Panc1 (cell line): ENCODE measurements around the gene DYDC1. TPM values are rescaled to one million over a fixed set of nuclear protein-coding genes. Genes with fewer than 3 reads are reported as not detected.

Experiments used
- ATAC-seq: fragments of 200-7000 bp; cut with Tn5 transposase; 2 replicates; pipeline ENCODE4 v1.9.1; 2020; ENCODE audit warnings: mild to moderate bottlenecking, moderate library complexity
- BruUV-seq: library from RNA; stranded (reverse); fragments of 400-500 nt; replicated peaks from 2 replicates; lab custom pipeline; 2021; lab: Mats Ljungman, UMichigan
- CTCF ChIA-PET: fragments of 300-600 bp; sonication (Branson Sonifier 250); formaldehyde crosslinking; loops from one replicate; lab custom pipeline; 2022; ENCODE audit warnings: antibody characterized with exemption; lab: Charles Lee
- POLR2A ChIA-PET: fragments of 300-600 bp; sonication (Branson Sonifier 250); formaldehyde crosslinking; loops from one replicate; lab custom pipeline; 2022; ENCODE audit warnings: antibody characterized with exemption; lab: Charles Lee
- DNase-seq: peaks from one replicate; pipeline ENCODE4 v3.0.0-alpha.2; 2010; ENCODE audit warnings: low read depth, low spot score
- H3K27ac ChIP-seq: 2 replicates; pipeline ENCODE4 v1.5.1; 2011; ENCODE audit warnings: mild to moderate bottlenecking, low read length, inconsistent platforms
- H3K27me3 ChIP-seq: fragments of 200-500 bp; sonication (Bioruptor generic); 2 replicates; pipeline ENCODE4 v1.6.0; 2014; ENCODE audit warnings: low read length, inconsistent platforms; ENCODE audit not compliant: control insufficient read depth, insufficient read depth
- H3K36me3 ChIP-seq: fragments of 200-500 bp; sonication (Bioruptor generic); 2 replicates; pipeline ENCODE4 v1.5.1; 2014; ENCODE audit warnings: inconsistent platforms, mild to moderate bottlenecking, low read length, moderate library complexity; ENCODE audit not compliant: control insufficient read depth, insufficient read depth
- H3K4me1 ChIP-seq: 2 replicates; pipeline ENCODE4 v1.5.1; 2011; ENCODE audit warnings: inconsistent platforms, mild to moderate bottlenecking, low read length, moderate library complexity; ENCODE audit not compliant: control insufficient read depth, insufficient read depth
- H3K4me3 ChIP-seq, 2 experiments: 2 replicates each; pipeline ENCODE4 v1.5.1; 2011 to 2012; ENCODE audit warnings: low read depth in 2 of 2, low read length in 2 of 2, mild to moderate bottlenecking in 2 of 2, inconsistent platforms in 1 of 2, moderate library complexity in 1 of 2
- H3K9me3 ChIP-seq: fragments of 200-500 bp; sonication (Bioruptor generic); 2 replicates; pipeline ENCODE4 v1.5.1; 2014; ENCODE audit warnings: low read depth, mild to moderate bottlenecking, inconsistent platforms, low read length, moderate library complexity; ENCODE audit not compliant: control insufficient read depth, insufficient read depth
- POLR2AphosphoS5 ChIP-seq: IDR thresholded peaks from 2 replicates; pipeline ENCODE4 v1.6.1; 2012; ENCODE audit warnings: mild to moderate bottlenecking, low read depth, low read length, moderate library complexity
- SIN3A ChIP-seq: IDR thresholded peaks from 2 replicates; pipeline ENCODE4 v1.6.1; 2012; ENCODE audit warnings: low read depth, mild to moderate bottlenecking, low read length, moderate library complexity, borderline replicate concordance; ENCODE audit not compliant: insufficient read depth
- TCF7L2 ChIP-seq: IDR thresholded peaks from 2 replicates; pipeline ENCODE4 v1.6.1; 2011; ENCODE audit warnings: mild to moderate bottlenecking, low read depth, low read length, inconsistent platforms
- in situ Hi-C: cut with HindIII; loops from 2 replicates; pipeline ENCODE4 v1.10.0; 2016; ENCODE audit warnings: low sequenced_read_pairs, low pct_unique_long_range_greater_than_20kb
- intact Hi-C: fragments of 100-400 bp; cut with micrococcal nuclease; formaldehyde crosslinking; loops from one replicate; pipeline ENCODE4 v1.10.0; 2022; ENCODE audit not compliant: unreplicated experiment
- total RNA-seq: library from RNA; stranded (reverse); gene quantifications from one replicate; pipeline ENCODE4 v1.2.1, GENCODE V29; 2021; ENCODE audit not compliant: unreplicated experiment
- TF ChIP-seq, protein P1 (sequence below): fragments of 450-650 bp; IDR thresholded peaks from 2 replicates; pipeline ENCODE4 v1.5.1; 2017; ENCODE audit warnings: mild to moderate bottlenecking
- TF ChIP-seq, protein P2 (sequence below), 2 experiments: IDR thresholded peaks; 2 replicates each; pipeline ENCODE4 v1.6.1; 2011 to 2012; ENCODE audit warnings: low read depth in 2 of 2, control low read depth in 1 of 2, low read length in 1 of 2, mild to moderate bottlenecking in 1 of 2, moderate library complexity in 1 of 2; ENCODE audit not compliant: insufficient read depth in 1 of 2

Gene DYDC1
- total RNA-seq, 1 experiment from 2014 or later, result not detected

DNA sequence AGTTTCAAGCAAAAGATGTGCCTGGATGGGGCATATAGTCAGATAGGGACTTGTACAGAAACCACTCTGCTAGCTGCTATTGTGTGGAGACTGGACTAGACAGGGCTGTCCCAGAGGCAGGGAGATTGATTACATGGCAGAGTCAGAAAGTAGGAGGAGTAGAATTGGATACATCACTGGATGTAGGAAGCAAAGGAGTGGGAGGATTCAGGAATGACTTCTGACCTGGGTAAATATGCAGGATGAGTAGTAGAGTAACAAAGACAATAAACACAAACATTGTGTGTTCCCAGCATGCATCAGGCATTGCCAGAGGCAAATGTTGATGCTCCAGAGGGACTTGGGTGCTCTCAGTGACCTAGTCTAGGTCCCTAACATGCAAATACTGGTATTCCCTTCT, 36.2 kb downstream of the DYDC1 start:
- in situ Hi-C loops (no loop called here), intact Hi-C loops (no loop called here)
- ATAC-seq, result no peak
- TF ChIP-seq SIN3A (no peak), TCF7L2 (no peak), POLR2AphosphoS5 (no peak)
- TF ChIP-seq, protein P1, sequence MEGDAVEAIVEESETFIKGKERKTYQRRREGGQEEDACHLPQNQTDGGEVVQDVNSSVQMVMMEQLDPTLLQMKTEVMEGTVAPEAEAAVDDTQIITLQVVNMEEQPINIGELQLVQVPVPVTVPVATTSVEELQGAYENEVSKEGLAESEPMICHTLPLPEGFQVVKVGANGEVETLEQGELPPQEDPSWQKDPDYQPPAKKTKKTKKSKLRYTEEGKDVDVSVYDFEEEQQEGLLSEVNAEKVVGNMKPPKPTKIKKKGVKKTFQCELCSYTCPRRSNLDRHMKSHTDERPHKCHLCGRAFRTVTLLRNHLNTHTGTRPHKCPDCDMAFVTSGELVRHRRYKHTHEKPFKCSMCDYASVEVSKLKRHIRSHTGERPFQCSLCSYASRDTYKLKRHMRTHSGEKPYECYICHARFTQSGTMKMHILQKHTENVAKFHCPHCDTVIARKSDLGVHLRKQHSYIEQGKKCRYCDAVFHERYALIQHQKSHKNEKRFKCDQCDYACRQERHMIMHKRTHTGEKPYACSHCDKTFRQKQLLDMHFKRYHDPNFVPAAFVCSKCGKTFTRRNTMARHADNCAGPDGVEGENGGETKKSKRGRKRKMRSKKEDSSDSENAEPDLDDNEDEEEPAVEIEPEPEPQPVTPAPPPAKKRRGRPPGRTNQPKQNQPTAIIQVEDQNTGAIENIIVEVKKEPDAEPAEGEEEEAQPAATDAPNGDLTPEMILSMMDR, result no peak
- Histone ChIP-seq H3K9me3 (no peaks in the 10 kb centered on the region), H3K27ac (no peak overlapping the region), H3K27me3 (peaks cover 14% of the 10 kb centered on the region), H3K4me1 (no peaks in the 10 kb centered on the region), H3K4me3 (no peak overlapping the region), H3K36me3 (no peaks in the 10 kb centered on the region)
- POLR2A ChIA-PET, result no interaction called here
- no peak for DNase-seq
- CTCF ChIA-PET, result no interaction called here
- no TSS peak for BruUV-seq

DNA sequence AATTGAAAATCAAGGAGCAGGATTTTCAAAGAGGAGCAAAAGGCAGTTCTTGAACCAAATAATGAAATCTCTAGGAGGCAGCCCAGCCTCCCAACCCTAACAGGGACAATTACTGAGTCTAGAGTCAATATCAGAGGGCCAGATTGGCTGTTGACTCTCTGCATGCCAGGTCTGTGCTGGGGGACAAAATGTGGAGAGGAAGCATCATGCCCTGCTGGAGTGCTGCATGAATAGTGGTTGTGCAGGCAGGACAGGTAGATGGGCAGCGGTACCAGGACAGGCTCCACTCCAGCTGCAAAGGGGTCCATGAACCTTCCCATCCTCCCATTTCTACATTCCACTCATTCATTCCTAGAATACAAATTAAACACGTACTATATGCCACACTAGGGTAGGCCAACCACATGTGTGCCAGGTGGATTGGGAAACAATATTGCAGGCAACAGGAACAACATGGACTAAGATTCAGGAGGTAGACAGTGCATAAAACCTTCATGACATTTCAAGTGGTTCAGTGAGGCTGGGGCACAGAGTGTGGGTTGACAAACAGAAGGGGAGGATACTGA, 36.7 kb downstream of the DYDC1 start:
- ChIA-PET POLR2A (no interaction called here), CTCF (no interaction called here)
- TF ChIP-seq, protein P2, sequence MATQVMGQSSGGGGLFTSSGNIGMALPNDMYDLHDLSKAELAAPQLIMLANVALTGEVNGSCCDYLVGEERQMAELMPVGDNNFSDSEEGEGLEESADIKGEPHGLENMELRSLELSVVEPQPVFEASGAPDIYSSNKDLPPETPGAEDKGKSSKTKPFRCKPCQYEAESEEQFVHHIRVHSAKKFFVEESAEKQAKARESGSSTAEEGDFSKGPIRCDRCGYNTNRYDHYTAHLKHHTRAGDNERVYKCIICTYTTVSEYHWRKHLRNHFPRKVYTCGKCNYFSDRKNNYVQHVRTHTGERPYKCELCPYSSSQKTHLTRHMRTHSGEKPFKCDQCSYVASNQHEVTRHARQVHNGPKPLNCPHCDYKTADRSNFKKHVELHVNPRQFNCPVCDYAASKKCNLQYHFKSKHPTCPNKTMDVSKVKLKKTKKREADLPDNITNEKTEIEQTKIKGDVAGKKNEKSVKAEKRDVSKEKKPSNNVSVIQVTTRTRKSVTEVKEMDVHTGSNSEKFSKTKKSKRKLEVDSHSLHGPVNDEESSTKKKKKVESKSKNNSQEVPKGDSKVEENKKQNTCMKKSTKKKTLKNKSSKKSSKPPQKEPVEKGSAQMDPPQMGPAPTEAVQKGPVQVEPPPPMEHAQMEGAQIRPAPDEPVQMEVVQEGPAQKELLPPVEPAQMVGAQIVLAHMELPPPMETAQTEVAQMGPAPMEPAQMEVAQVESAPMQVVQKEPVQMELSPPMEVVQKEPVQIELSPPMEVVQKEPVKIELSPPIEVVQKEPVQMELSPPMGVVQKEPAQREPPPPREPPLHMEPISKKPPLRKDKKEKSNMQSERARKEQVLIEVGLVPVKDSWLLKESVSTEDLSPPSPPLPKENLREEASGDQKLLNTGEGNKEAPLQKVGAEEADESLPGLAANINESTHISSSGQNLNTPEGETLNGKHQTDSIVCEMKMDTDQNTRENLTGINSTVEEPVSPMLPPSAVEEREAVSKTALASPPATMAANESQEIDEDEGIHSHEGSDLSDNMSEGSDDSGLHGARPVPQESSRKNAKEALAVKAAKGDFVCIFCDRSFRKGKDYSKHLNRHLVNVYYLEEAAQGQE (IDR thresholded peaks at IDR 0.05; ENCODE audit: insufficient read depth in 1 of 2, low read depth in 2 of 2, low read length in 1 of 2), result no peak
- TF ChIP-seq SIN3A (no peak), POLR2AphosphoS5 (no peak), TCF7L2 (no peak)
- TF ChIP-seq, protein P1, result no peak
- H3K9me3 ChIP-seq, result no peaks in the 10 kb centered on the region
- H3K36me3 ChIP-seq, result no peaks in the 10 kb centered on the region
- intact Hi-C loops (no loop called here), in situ Hi-C loops (no loop called here)
- H3K27ac ChIP-seq, result no peak overlapping the region
- BruUV-seq, result no TSS peak
- ATAC-seq (no peak), DNase-seq (no peak)
- H3K27me3 ChIP-seq, result peaks cover 8% of the 10 kb centered on the region
- no peak overlapping the region for H3K4me3 ChIP-seq
- no peaks in the 10 kb centered on the region for H3K4me1 ChIP-seq
